Measurements from ENCODE around the gene CYTH3.

The CYTH3 gene

GRCh38 chr7:6249043-6249442 lies 23.4 kb downstream of the CYTH3 start:
- no peak overlapping the region for H3K27ac ChIP-seq
- TF ChIP-seq ZFX (IDR thresholded peaks at IDR 0.05; ENCODE audit: borderline replicate concordance) = no peak

DNA sequence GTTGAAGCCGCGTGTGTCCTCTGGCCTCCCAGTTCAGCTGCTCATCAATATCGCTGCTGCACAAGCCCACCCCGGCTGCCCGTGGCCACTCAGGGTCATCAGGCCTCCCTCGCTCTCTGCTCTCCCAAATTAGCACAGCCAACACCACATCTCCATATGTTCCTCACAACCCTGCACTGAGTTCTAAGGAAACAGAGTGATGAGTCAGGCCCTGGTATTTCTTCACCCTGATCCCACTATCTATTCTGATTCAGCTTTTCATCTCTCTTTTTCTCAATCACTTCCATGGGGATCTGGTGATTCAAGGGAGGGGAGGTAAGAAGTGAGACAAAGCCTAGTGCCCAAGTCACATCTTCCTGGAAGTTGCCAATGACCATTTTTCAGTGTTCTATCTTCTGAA lies 23.8 kb downstream of the CYTH3 start:
- H3K27ac ChIP-seq = no peak overlapping the region
- TF ChIP-seq CTCF (IDR thresholded peaks at IDR 0.05) (no peak), ZFX (IDR thresholded peaks at IDR 0.05; ENCODE audit: borderline replicate concordance) (no peak)

GRCh38 chr7:6246251-6246917 lies 26.0 kb downstream of the CYTH3 start:
- H3K27ac ChIP-seq = no peak overlapping the region
- TF ChIP-seq ZFX (IDR thresholded peaks at IDR 0.05; ENCODE audit: borderline replicate concordance) (no peak), CTCF (IDR thresholded peaks at IDR 0.05) (no peak)

- no peak for TF ChIP-seq ZFX (IDR thresholded peaks at IDR 0.05; ENCODE audit: borderline replicate concordance)
- TF ChIP-seq CTCF (IDR thresholded peaks at IDR 0.05) = no peak
Observed at GRCh38 chr7:6244021-6244420, 28.4 kb downstream of the CYTH3 start.

DNA sequence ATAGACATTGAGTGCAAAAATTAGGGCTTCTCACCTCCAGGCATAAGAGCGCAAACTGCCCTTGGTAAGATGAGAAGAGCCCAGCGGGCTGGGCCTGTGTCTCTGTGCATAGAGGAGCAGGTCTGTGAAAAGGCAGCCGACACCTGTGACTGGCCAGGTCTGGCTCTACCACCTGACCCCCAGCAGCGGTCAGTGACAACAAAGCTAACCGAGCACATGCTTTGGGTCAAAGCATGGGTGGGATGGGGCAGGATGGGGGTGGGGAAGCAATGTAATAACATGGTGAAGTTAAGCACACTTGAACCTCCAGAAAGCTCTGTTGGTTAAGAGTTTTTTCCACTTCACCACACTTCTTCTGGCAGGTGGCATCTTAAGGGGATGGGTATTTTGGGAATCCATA lies 29.3 kb downstream of the CYTH3 start:
- H3K27ac ChIP-seq = no peak overlapping the region
- TF ChIP-seq CTCF (IDR thresholded peaks at IDR 0.05) = no peak
- no peak for TF ChIP-seq ZFX (IDR thresholded peaks at IDR 0.05; ENCODE audit: borderline replicate concordance)

More at GRCh38 chr7:6244021-6244420, 28.4 kb downstream of the CYTH3 start:
- H3K27ac ChIP-seq = no peak overlapping the region

GRCh38 chr7:6242561-6242960 lies 29.9 kb downstream of the CYTH3 start:
- TF ChIP-seq ZFX (IDR thresholded peaks at IDR 0.05; ENCODE audit: borderline replicate concordance) = no peak
- no peak for TF ChIP-seq CTCF (IDR thresholded peaks at IDR 0.05)
- no peak overlapping the region for H3K27ac ChIP-seq

DNA sequence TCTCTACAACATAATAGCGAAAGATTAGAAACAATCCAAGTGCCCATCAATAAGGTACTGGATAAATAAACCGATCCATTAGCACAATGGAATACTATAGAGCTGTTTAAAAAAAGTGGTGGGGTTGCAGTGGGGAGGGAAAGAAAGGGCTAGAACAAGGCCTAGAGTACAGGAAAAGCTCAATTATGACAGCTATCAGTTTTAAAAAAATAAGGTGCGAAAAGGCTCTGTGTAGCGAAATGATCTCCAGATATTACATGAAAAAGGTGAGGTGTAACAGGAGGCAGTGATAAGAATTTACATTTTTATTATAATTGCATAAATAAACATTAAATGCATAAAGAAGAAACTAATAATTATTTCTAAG lies 30.8 kb downstream of the CYTH3 start:
- no peak for TF ChIP-seq CTCF (IDR thresholded peaks at IDR 0.05)
- TF ChIP-seq ZFX (IDR thresholded peaks at IDR 0.05; ENCODE audit: borderline replicate concordance) = no peak
- H3K27ac ChIP-seq = no peak overlapping the region

Data from 22Rv1 (cell line).